Measurements from ENCODE around the gene RPS2. TPM values are rescaled to one million over a fixed set of nuclear protein-coding genes. Genes with fewer than 3 reads are reported as not detected.
"Not testable (repeated sequence)": the region's sequence is repeated elsewhere in the genome, so short reads cannot be mapped to it uniquely, and the experiment has no call there.

RPS2 gene
- total RNA-seq, 1 donor from 2014 or later = 545 TPM

DNA sequence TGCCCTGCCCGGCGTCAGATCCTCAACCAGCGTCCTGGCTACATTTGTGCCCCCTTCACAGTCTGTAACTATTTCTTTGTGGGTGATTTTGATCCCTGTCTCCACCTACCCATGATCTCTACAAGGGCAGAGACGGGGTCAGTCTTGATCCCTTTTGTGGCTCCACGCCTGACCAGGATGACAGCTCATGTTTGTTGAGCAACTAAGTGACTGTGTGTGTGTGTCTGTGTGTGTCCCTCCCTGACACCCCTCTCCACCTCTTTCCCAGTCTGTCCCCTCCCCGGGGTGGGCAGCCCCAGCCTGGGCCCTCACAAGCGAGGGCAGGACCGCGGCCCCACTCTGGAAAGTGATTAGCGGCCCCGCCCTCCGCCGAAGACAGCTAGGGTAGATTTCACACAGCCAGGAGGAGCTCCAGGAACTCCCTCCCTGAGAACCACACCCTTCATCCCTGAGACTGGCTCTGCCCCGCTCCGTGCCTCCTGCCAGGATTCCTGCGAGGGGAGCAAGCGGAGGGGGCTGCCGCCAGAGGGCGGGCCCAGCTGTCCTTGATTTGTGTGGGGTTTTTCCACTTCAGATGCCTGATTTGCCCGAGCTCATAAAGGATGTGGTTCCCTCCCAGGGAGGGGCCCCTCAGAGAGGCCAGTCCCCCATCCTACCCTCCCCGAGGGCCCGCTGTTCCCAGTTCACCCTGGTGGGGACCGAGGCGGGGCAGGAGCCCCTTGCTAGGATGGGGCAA is 41.2 kb downstream of the RPS2 start:
- ATAC-seq = no peak
- DNase-seq (ENCODE audit: low spot score) = no peak

DNA sequence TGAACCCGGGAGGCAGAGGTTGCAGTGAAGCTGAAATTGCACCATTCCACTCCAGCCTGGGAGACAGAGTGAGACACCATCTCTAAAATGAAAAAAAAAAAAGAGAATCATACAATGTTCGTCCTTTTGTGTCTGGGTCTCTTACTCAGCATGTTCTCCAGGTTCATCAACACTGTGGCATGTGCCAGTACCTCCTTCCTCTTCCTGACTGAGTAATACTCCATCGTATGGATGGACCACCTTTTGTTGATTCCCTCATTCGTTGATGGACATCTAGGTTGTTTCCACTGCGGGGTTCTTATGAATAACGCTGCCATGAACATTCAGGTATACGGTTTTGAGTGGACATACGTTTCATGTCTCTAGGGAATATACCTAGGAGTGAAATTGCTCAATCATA is 42.3 kb downstream of the RPS2 start:
- DNase-seq (ENCODE audit: low spot score) (no peak), ATAC-seq (no peak)

DNA sequence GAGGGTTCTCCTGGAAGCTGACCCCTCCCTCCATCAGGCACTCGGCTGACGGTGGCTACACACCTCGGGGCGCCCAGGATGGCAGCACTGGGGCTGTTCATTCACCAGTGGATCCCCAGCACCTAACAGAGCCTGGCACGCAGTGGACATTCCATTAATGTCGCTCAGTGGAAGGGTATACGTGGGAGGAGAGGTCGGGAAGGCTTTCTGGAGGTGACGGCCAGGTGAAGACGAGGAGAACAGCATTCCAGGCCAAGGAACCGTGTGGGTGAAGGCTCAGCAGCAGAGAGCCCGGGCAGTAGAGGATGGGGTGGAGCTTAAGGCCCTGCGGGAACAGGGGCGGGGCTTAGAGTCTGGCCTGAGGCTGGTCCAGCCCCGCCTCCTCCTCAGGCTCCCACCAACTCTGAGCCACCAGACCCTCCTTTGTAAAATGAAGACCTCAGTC is 43.9 kb downstream of the RPS2 start:
- DNase-seq (ENCODE audit: low spot score) = no peak
- peak; percentile 79 for ATAC-seq

DNA sequence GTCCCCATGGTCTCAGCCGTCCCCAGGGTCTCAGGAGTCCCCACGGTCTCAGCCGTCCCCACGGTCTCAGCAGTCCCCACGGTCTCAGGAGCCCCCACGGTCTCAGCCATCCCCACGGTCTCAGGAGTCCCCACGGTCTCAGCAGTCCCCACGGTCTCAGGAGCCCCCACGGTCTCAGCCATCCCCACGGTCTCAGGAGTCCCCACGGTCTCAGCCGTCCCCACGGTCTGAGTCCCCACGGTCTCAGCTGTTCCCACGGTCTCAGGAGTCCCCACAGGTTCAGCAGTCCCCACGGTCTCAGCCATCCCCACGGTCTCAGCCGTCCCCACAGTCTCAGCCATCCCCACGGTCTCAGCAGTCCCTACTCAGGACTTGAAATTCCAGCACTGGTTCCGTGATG is 44.5 kb downstream of the RPS2 start:
- ATAC-seq; DNase-seq (ENCODE audit: low spot score): not testable (repeated sequence)

- ATAC-seq = peak; percentile 9
Measured at GRCh38 chr16:1919327-1919998, 45.2 kb downstream of the RPS2 start.

GRCh38 chr16:1918351-1919326 is 46.0 kb downstream of the RPS2 start, which contains the start of gene HS3ST6:
HS3ST6 (minus strand) TSS chr16:1918415; CDS start chr16:1918323, 92 bp downstream.
- DNase-seq (ENCODE audit: low spot score) = no peak
- ATAC-seq = peak; percentile 9

More at GRCh38 chr16:1919327-1919998, 45.2 kb downstream of the RPS2 start:
- no peak for DNase-seq (ENCODE audit: low spot score)

GRCh38 chr16:1917665-1918350 is 46.8 kb downstream of the RPS2 start:
- no peak for ATAC-seq

GRCh38 chr16:1917056-1917664 is 47.5 kb downstream of the RPS2 start:
- DNase-seq (ENCODE audit: low spot score) (no peak), ATAC-seq (no peak)

More at GRCh38 chr16:1917665-1918350, 46.8 kb downstream of the RPS2 start:
- DNase-seq (ENCODE audit: low spot score) = no peak

DNA sequence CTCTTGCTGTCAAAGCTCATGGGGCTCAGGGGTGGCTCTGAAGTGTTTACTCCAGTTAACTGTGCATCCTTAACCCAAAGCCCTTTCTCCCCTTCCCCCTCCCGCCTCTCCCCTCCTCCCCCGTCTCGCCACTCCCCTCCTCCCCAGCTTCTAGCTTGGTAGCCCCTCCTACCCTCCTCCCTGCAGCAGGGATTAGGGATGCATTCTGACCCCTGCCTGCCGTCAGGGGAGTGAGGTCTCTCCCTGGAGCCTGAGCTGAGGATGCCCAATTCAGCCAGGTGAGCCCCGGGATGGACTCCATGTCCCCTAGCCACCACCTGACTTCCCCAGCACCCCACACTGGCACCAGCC is 48.0 kb downstream of the RPS2 start:
- no peak for DNase-seq (ENCODE audit: low spot score)
- ATAC-seq = no peak

- no peak for ATAC-seq
- no peak for DNase-seq (ENCODE audit: low spot score)
Measured at GRCh38 chr16:1915732-1916639, 48.6 kb downstream of the RPS2 start.

- no peak for ATAC-seq
Measured at GRCh38 chr16:1914988-1915387, 49.6 kb downstream of the RPS2 start.

GRCh38 chr16:1914084-1914608 is 50.5 kb downstream of the RPS2 start:
- ATAC-seq = no peak
- no peak for DNase-seq (ENCODE audit: low spot score)

More at GRCh38 chr16:1914988-1915387, 49.6 kb downstream of the RPS2 start:
- no peak for DNase-seq (ENCODE audit: low spot score)

DNA sequence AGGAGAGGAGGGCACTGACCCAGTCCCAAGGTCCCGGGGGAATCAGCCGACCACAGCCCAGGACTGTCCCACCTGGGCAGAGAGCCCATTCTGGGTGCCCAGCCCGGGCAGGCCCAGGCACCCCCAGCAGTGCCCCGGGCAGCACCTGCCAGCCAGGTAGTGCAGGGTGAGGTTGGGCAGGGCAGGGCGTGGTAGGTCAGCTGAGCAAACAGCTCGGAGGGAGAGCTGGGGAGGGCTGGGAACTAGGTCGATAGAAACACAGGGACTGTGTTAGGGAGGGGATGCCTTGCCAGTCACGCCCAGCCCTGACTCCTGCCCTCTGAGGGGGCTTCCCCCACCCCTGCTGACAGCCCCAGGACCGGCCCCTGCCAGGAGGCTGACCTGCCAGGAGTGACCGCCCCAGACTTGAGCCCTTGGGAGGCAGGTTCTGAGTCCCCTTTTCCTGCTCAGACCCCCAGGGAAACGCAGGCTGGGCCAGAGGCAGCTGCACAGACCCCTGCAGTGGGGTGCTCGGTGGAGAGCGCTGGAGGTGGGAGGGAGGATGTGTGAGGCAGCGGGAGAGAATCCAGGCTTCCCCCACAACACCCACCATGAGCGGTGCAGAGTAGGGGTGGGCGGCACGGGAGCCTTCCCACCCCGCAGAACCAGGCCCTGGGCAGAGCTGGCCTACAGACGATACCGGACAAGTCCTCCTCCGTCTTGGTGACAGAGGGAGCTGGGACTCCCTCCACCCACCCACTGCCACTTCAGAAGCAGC is 51.1 kb downstream of the RPS2 start:
- peak; percentile 43 for ATAC-seq
- no peak for DNase-seq (ENCODE audit: low spot score)

DNA sequence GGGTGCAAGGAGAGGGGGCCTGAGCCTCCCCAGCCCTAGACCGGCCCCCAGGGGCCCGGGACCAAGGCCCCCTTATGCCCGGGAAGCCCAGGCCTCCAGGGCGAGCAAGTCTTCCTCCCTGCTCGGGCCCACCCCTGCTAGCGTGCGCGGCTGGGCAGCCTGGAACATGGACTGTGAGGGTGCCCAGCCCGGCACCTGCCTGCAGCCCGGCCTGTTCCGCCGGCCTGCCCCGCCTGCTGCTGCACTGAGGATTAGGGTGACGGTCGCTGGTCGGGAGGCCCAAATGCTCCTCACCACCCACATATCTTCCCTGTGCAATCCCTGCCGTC is 52.4 kb downstream of the RPS2 start:
- ATAC-seq (no peak), DNase-seq (ENCODE audit: low spot score) (no peak)
